ENCODE results near the gene OR51M1. TPM values are rescaled to one million over a fixed set of nuclear protein-coding genes. Genes with fewer than 3 reads are reported as not detected.

The OR51M1 gene
- total RNA-seq, 4 donors from 2014 or later = not detected

- Histone ChIP-seq H3K4me1 (no peaks in the 10 kb centered on the region), H3K9me3 (no peaks in the 10 kb centered on the region), H3K27ac (no peak within 1 kb of the TSS), H3K36me3 (no peaks in the 10 kb centered on the region), H3K27me3 (no peaks in the 10 kb centered on the region), H3K4me3 (replicated peaks in 1 of 3) (no peak within 1 kb of the TSS)
- DNase-seq = no peak
- WGBS, 2 donors = 86 to 88% methylated on average over 1 of the region's 1 CpG
- intact Hi-C loops (cut with DNase I) = no loop called here
- TF ChIP-seq POLR2A (IDR thresholded peaks at IDR 0.05) = no peak
- TF ChIP-seq CTCF (IDR thresholded peaks at IDR 0.05) = no peak
Observed at GRCh38 chr11:5421811-5422210, 38.2 kb downstream of the OR51M1 start, which contains the start of gene OR51Q1. Gene OR51Q1 (plus strand): TSS chr11:5422111. CDS start chr11:5422201, 90 bp downstream.

GRCh38 chr11:5423131-5423530 lies 39.5 kb downstream of the OR51M1 start:
- Histone ChIP-seq H3K9me3 (no peaks in the 10 kb centered on the region), H3K4me3 (replicated peaks in 1 of 3) (no peak overlapping the region), H3K27me3 (no peaks in the 10 kb centered on the region), H3K4me1 (no peaks in the 10 kb centered on the region), H3K27ac (no peak overlapping the region), H3K36me3 (no peaks in the 10 kb centered on the region)
- TF ChIP-seq POLR2A (IDR thresholded peaks at IDR 0.05) = no peak
- TF ChIP-seq CTCF (IDR thresholded peaks at IDR 0.05) = no peak
- intact Hi-C loops (cut with DNase I) = no loop called here
- 27 to 48% methylated on average over 3 of the region's 3 CpGs for WGBS, 2 donors
- no peak for DNase-seq

GRCh38 chr11:5441414-5441813 lies 57.8 kb downstream of the OR51M1 start, which contains the start of gene OR51I1:
Gene OR51I1 (minus strand): TSS chr11:5441514. CDS start chr11:5441514, 0 bp downstream.
- H3K27ac ChIP-seq = no peak within 1 kb of the TSS
- H3K4me1 ChIP-seq = no peaks in the 10 kb centered on the region
- no peak for TF ChIP-seq POLR2A (IDR thresholded peaks at IDR 0.05)
- TF ChIP-seq CTCF (IDR thresholded peaks at IDR 0.05) = no peak
- no peaks in the 10 kb centered on the region for H3K27me3 ChIP-seq
- 29 to 45% methylated on average over 2 of the region's 2 CpGs for WGBS, 2 donors
- no peak within 1 kb of the TSS for H3K4me3 ChIP-seq (replicated peaks in 1 of 3)
- H3K36me3 ChIP-seq = no peaks in the 10 kb centered on the region
- DNase-seq = no peak
- intact Hi-C loops (cut with DNase I) = no loop called here
- no peaks in the 10 kb centered on the region for H3K9me3 ChIP-seq

Small RNAs within 50 kb of the gene (small RNA-seq; reads per million reads assigned to genes)
- gene AC104389.3 = not detected

Other genes starting within 250 kb of the OR51M1 start
- gene OR52A5, start 245.5 kb upstream of the OR51M1 start, total RNA-seq = not detected
- not detected for gene OR52A1, start 229.1 kb upstream of the OR51M1 start, total RNA-seq
- gene OR51V1, start 183.1 kb upstream of the OR51M1 start, total RNA-seq = not detected
- gene HBB, start 156.7 kb upstream of the OR51M1 start, total RNA-seq = 100 to 1,000 TPM in 2 of 4 donors, 10 to 100 TPM in 1, 1 to 10 TPM in 1; 2.5 to 214 (median 107) TPM
- gene HBD, start 149.3 kb upstream of the OR51M1 start, total RNA-seq = 1 to 10 TPM in 1 of 4 donors, not detected in 3; 1.0 TPM
- gene HBG1, start 134.0 kb upstream of the OR51M1 start, total RNA-seq = not detected
- gene HBG2, start 129.0 kb upstream of the OR51M1 start, total RNA-seq = not detected
- gene HBE1, start 113.9 kb upstream of the OR51M1 start, total RNA-seq = 1 to 10 TPM in 1 of 4 donors, not detected in 3; 1.2 TPM
- gene OR51B4, start 81.9 kb upstream of the OR51M1 start, total RNA-seq = not detected
- not detected for gene OR51B2, start 59.5 kb upstream of the OR51M1 start, total RNA-seq
- 1 to 10 TPM in 1 of 4 donors, under 1 TPM in 1, not detected in 2; 0.78 to 1.2 TPM for gene OR51B5, start 40.3 kb upstream of the OR51M1 start, total RNA-seq
- not detected for gene OR51B6, start 32.3 kb upstream of the OR51M1 start, total RNA-seq
- gene OR51Q1, start 38.3 kb downstream of the OR51M1 start, total RNA-seq = not detected
- under 1 TPM in 2 of 4 donors, not detected in 2; 0.33 to 0.93 TPM for gene OR51I1, start 57.7 kb downstream of the OR51M1 start, total RNA-seq
- not detected for gene OR51I2, start 65.5 kb downstream of the OR51M1 start, total RNA-seq
- not detected for gene OR52D1, start 104.9 kb downstream of the OR51M1 start, total RNA-seq
- 1 to 10 TPM in 3 of 4 donors, under 1 TPM in 1; 0.56 to 2.0 (median 1.6) TPM for gene UBQLN3, start 126.1 kb downstream of the OR51M1 start, total RNA-seq
- 1 to 10 TPM in 2 of 4 donors, under 1 TPM in 2; 0.54 to 2.0 (median 0.87) TPM for gene UBQLNL, start 132.9 kb downstream of the OR51M1 start, total RNA-seq
- gene OR52H1, start 164.7 kb downstream of the OR51M1 start, total RNA-seq = 1 to 10 TPM in 3 of 4 donors, under 1 TPM in 1; 0.78 to 2.8 (median 1.1) TPM
- not detected for gene OR52B6, start 197.1 kb downstream of the OR51M1 start, total RNA-seq
- 1 to 10 TPM; 7.1 to 9.6 (median 9.2) TPM for gene TRIM6, start 212.8 kb downstream of the OR51M1 start, total RNA-seq
- 10 to 100 TPM in 1 of 4 donors, 1 to 10 TPM in 3; 7.0 to 11.1 (median 7.6) TPM for gene TRIM34, start 241.2 kb downstream of the OR51M1 start, total RNA-seq